OCI-LY7 (cell line): Measurements from ENCODE around the gene RNF212. TPM values are rescaled to one million over a fixed set of nuclear protein-coding genes. Genes with fewer than 3 reads are reported as not detected.

Experiments
- BruUV-seq: library from RNA; stranded (reverse); fragments of 400-500 nt; replicated peaks from 2 replicates; lab custom pipeline; 2021; lab: Mats Ljungman, UMichigan
- CTCF ChIA-PET: fragments of 300-600 bp; sonication (Branson Sonifier 250); formaldehyde crosslinking; loops from one replicate; lab custom pipeline; 2022; ENCODE audit warnings: antibody characterized with exemption; ENCODE audit not compliant: unreplicated experiment; lab: Charles Lee
- POLR2A ChIA-PET: fragments of 300-600 bp; sonication (Branson Sonifier 250); formaldehyde crosslinking; loops from one replicate; lab custom pipeline; 2022; ENCODE audit warnings: antibody characterized with exemption; lab: Charles Lee
- DNase-seq: peaks from one replicate; pipeline ENCODE4 v3.0.0-alpha.2; 2015; ENCODE audit warnings: low spot score
- H2AFZ ChIP-seq: fragments of 200-600 bp; sonication (generic), shearing (Covaris generic); 2 replicates; pipeline ENCODE4 v1.6.1; 2014; ENCODE audit warnings: mild to moderate bottlenecking, antibody characterized with exemption, low read length, moderate library complexity
- H3K27ac ChIP-seq: fragments of 200-600 bp; sonication (generic); 2 replicates; pipeline ENCODE4 v1.5.1; 2014; ENCODE audit warnings: mixed run types, low read depth, mild to moderate bottlenecking, moderate library complexity, low read length, inconsistent platforms; ENCODE audit not compliant: poor library complexity, severe bottlenecking
- H3K36me3 ChIP-seq: fragments of 200-600 bp; sonication (generic); 2 replicates; pipeline ENCODE4 v1.6.1; 2014; ENCODE audit warnings: mild to moderate bottlenecking, antibody characterized with exemption, low read length, moderate library complexity, mixed read lengths; ENCODE audit not compliant: insufficient read depth
- H3K4me1 ChIP-seq: fragments of 200-600 bp; sonication (generic); 2 replicates; pipeline ENCODE4 v1.5.1; 2014; ENCODE audit warnings: mild to moderate bottlenecking, low read length; ENCODE audit not compliant: insufficient read depth, poor library complexity, severe bottlenecking
- H3K4me2 ChIP-seq: fragments of 200-600 bp; sonication (generic); 2 replicates; pipeline ENCODE4 v1.6.1; 2014; ENCODE audit warnings: mild to moderate bottlenecking, low read length
- H3K4me3 ChIP-seq: fragments of 200-600 bp; sonication (generic); 2 replicates; pipeline ENCODE4 v1.5.1; 2014; ENCODE audit warnings: mild to moderate bottlenecking, low read depth, low read length; ENCODE audit not compliant: poor library complexity, severe bottlenecking
- H3K79me2 ChIP-seq: fragments of 200-600 bp; sonication (generic); 2 replicates; pipeline ENCODE4 v1.6.1; 2016; ENCODE audit warnings: low read depth, mild to moderate bottlenecking, low read length, moderate library complexity, mixed read lengths; ENCODE audit not compliant: insufficient read depth
- H3K9me2 ChIP-seq: fragments of 200-600 bp; sonication (generic); 2 replicates; pipeline ENCODE4 v1.6.1; 2016; ENCODE audit warnings: mild to moderate bottlenecking, low read length, mixed read lengths; ENCODE audit not compliant: insufficient read depth
- H3K9me3 ChIP-seq: fragments of 200-600 bp; sonication (generic); 2 replicates; pipeline ENCODE4 v1.6.1; 2014; ENCODE audit warnings: mild to moderate bottlenecking, mixed run types, low read length, mixed read lengths
- H4K20me1 ChIP-seq: fragments of 200-600 bp; sonication (generic); 2 replicates; pipeline ENCODE4 v1.6.1; 2014; ENCODE audit warnings: mild to moderate bottlenecking, antibody characterized with exemption, low read length, moderate library complexity, mixed read lengths; ENCODE audit not compliant: insufficient read depth
- EZH2phosphoT487 ChIP-seq: fragments of 200-600 bp; sonication (generic); IDR thresholded peaks from 2 replicates; pipeline ENCODE4 v1.6.1; 2018; ENCODE audit warnings: low read depth, borderline replicate concordance, mild to moderate bottlenecking, mixed run types, antibody characterized with exemption, low read length, moderate library complexity, mixed read lengths
- intact Hi-C: fragments of 100-400 bp; cut with micrococcal nuclease; formaldehyde crosslinking; loops from one replicate; pipeline ENCODE4 v1.10.0; 2022; ENCODE audit not compliant: unreplicated experiment
- total RNA-seq, 2 experiments: library from RNA; depleted of rRNA in 1 of 2; stranded (reverse); fragments of >200 nt in 1 of 2; shearing (Covaris generic) in 1 of 2; gene quantifications; 2 replicates each; pipeline ENCODE4 v1.2.3, GENCODE V29; 2014 to 2022
- TF ChIP-seq, protein P1 (sequence below): fragments of 200-600 bp; sonication (generic); conservative IDR thresholded peaks from 2 replicates; pipeline ENCODE4 v1.5.1; 2014; ENCODE audit warnings: mild to moderate bottlenecking, antibody characterized with exemption, low read length, moderate library complexity, mixed read lengths

Gene RNF212
- total RNA-seq, 2 experiments from 2014 or later: not detected

- Histone ChIP-seq H3K4me1 (peaks cover 18% of the 10 kb centered on the region), H3K79me2 (no peaks in the 10 kb centered on the region), H3K9me2 (no peaks in the 10 kb centered on the region), H3K36me3 (no peaks in the 10 kb centered on the region), H3K9me3 (peaks cover 6% of the 10 kb centered on the region; the same call in 1 of the 2 replicates), H3K4me2 (peak overlapping the region; percentile 59), H3K27ac (no peak overlapping the region), H3K4me3 (peak overlapping the region; percentile 31), H2AFZ (peak overlapping the region; percentile 85; the same call in 1 of the 2 replicates), H4K20me1 (no peaks in the 10 kb centered on the region)
- no peak for DNase-seq
- no TSS peak for BruUV-seq
- ChIA-PET CTCF (no interaction called here), POLR2A (no interaction called here)
- no peak for TF ChIP-seq EZH2phosphoT487
- TF ChIP-seq, protein P1, sequence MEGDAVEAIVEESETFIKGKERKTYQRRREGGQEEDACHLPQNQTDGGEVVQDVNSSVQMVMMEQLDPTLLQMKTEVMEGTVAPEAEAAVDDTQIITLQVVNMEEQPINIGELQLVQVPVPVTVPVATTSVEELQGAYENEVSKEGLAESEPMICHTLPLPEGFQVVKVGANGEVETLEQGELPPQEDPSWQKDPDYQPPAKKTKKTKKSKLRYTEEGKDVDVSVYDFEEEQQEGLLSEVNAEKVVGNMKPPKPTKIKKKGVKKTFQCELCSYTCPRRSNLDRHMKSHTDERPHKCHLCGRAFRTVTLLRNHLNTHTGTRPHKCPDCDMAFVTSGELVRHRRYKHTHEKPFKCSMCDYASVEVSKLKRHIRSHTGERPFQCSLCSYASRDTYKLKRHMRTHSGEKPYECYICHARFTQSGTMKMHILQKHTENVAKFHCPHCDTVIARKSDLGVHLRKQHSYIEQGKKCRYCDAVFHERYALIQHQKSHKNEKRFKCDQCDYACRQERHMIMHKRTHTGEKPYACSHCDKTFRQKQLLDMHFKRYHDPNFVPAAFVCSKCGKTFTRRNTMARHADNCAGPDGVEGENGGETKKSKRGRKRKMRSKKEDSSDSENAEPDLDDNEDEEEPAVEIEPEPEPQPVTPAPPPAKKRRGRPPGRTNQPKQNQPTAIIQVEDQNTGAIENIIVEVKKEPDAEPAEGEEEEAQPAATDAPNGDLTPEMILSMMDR: no peak
- intact Hi-C loops: no loop called here
Observed at GRCh38 chr4:1155314-1155713, 42.0 kb upstream of the RNF212 start.

DNA sequence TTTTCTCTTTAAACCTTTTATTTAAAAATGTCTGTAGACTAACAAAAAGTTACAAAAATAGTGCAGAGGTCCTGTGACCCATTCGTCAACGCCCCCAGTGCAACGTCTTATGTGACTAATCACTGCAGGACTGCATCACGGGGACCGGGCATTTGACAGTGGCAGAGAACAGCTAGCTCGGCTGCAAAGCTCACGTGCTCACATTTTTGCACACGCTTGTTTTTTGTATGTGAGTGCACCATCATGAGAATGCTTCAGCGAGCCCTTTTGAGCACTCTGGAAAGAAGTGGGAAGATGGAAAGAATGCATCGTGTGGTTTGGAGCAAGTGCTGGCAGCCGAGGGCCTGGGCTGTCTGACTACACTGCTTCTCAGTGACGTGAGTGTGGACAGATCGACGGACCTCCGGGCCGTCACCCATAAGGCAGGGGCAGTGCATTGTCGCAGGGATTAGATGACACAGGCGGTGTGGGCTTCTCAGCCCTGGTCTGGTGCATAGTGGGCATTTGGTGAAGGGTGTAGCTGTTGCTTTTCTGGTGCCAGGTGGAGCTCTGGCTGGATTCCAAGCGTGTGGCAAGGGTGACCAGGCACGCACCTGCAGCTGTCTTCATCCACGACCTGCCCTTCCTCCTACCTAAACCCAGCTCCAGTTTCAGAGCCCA, 41.3 kb upstream of the RNF212 start:
- POLR2A ChIA-PET: no interaction called here
- no peaks in the 10 kb centered on the region for H4K20me1 ChIP-seq
- CTCF ChIA-PET: no interaction called here
- H3K27ac ChIP-seq: peak overlapping the region; percentile 8
- intact Hi-C loops: no loop called here
- peak overlapping the region; percentile 59 for H3K4me2 ChIP-seq
- peak overlapping the region; percentile 85 for H2AFZ ChIP-seq
- H3K9me3 ChIP-seq: peaks cover 7% of the 10 kb centered on the region; the same call in 1 of the 2 replicates
- no peaks in the 10 kb centered on the region for H3K79me2 ChIP-seq
- TF ChIP-seq, protein P1: no peak
- TF ChIP-seq EZH2phosphoT487: no peak
- peaks cover 18% of the 10 kb centered on the region for H3K4me1 ChIP-seq
- H3K4me3 ChIP-seq: peak overlapping the region; percentile 31
- H3K36me3 ChIP-seq: no peaks in the 10 kb centered on the region
- peak; percentile 51 for DNase-seq
- no peaks in the 10 kb centered on the region for H3K9me2 ChIP-seq
- no TSS peak for BruUV-seq

DNA sequence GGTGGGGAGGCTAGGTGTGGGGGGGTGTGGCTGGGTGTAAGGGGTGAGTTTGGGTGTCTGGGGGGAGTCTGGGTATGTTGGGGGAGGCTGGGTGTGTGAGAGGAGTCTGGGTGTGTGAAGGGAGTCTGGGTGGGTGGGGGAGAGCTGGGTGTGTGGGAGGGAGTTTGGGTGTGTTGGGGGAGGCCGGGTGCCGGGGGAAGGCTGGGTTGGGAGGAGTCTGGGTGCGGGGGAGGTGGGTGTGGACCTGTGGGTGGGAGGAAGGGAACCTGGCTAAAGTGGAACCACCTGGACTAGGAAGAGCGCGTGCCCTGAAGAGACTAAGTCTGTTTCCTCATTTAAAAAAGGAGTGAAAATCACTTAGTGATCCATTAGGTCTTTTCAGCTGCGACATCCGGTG, 40.8 kb upstream of the RNF212 start:
- BruUV-seq: no TSS peak
- no peak for TF ChIP-seq EZH2phosphoT487
- TF ChIP-seq, protein P1: no peak
- intact Hi-C loops: no loop called here
- Histone ChIP-seq H3K79me2 (no peaks in the 10 kb centered on the region), H3K4me2 (peak overlapping the region; percentile 59), H4K20me1 (no peaks in the 10 kb centered on the region), H3K36me3 (no peaks in the 10 kb centered on the region), H3K9me3 (peaks cover 7% of the 10 kb centered on the region; the same call in 1 of the 2 replicates), H3K9me2 (no peaks in the 10 kb centered on the region), H2AFZ (peak overlapping the region; percentile 85; the same call in 1 of the 2 replicates), H3K4me3 (peak overlapping the region; percentile 31), H3K4me1 (peaks cover 18% of the 10 kb centered on the region), H3K27ac (peak overlapping the region; percentile 8)
- POLR2A ChIA-PET: interaction anchor here (0.6 to 0.7 kb wide), 2 partner anchors 49 to 56 kb away, joined by 5 to 6 read pairs; no protein-coding TSS in a partner anchor
- CTCF ChIA-PET: no interaction called here
- no peak for DNase-seq
